GM18907 (cell line): ENCODE data around the gene FAM78A.

Experiments
- ATAC-seq: cut with Tn5 transposase; IDR thresholded peaks from one replicate; pipeline ENCODE4 v1.9.1; 2021; ENCODE audit warnings: mild to moderate bottlenecking, moderate library complexity; ENCODE audit not compliant: unreplicated experiment

Gene FAM78A

GRCh38 chr9:131303381-131304321 lies 27.3 kb upstream of the FAM78A start:
- no peak for ATAC-seq

- ATAC-seq = no peak
Observed at GRCh38 chr9:131302244-131303075, 26.1 kb upstream of the FAM78A start.

GRCh38 chr9:131300444-131300843 lies 24.1 kb upstream of the FAM78A start:
- ATAC-seq = no peak

GRCh38 chr9:131299961-131300347 lies 23.6 kb upstream of the FAM78A start:
- no peak for ATAC-seq

- no peak for ATAC-seq
Observed at GRCh38 chr9:131299346-131299960, 23.1 kb upstream of the FAM78A start.

- no peak for ATAC-seq
Observed at GRCh38 chr9:131298816-131299215, 22.5 kb upstream of the FAM78A start.

GRCh38 chr9:131298341-131298740 lies 22.0 kb upstream of the FAM78A start:
- ATAC-seq = no peak

GRCh38 chr9:131297903-131298302 lies 21.6 kb upstream of the FAM78A start:
- no peak for ATAC-seq

GRCh38 chr9:131296906-131297500 lies 20.7 kb upstream of the FAM78A start:
- no peak for ATAC-seq

- ATAC-seq = no peak
Observed at GRCh38 chr9:131296460-131296859, 20.1 kb upstream of the FAM78A start.

- ATAC-seq = no peak
Observed at GRCh38 chr9:131292937-131293336, 16.6 kb upstream of the FAM78A start.

- no peak for ATAC-seq
Observed at GRCh38 chr9:131291795-131292315, 15.5 kb upstream of the FAM78A start.

GRCh38 chr9:131290767-131291370 lies 14.6 kb upstream of the FAM78A start:
- ATAC-seq = no peak

GRCh38 chr9:131290036-131290766 lies 13.9 kb upstream of the FAM78A start:
- no peak for ATAC-seq

- ATAC-seq = no peak
Observed at GRCh38 chr9:131289301-131290035, 13.2 kb upstream of the FAM78A start, which contains the start of gene PLPP7. PLPP7 (plus strand) TSS chr9:131289723; CDS start chr9:131289998, 275 bp downstream.

- no peak for ATAC-seq
Observed at GRCh38 chr9:131288217-131288616, 11.9 kb upstream of the FAM78A start.

GRCh38 chr9:131287359-131287758 lies 11.0 kb upstream of the FAM78A start:
- ATAC-seq = no peak

- ATAC-seq = no peak
Observed at GRCh38 chr9:131284856-131285255, 8.5 kb upstream of the FAM78A start.
